ENCODE measurements around the gene TCEA3. TPM values are rescaled to one million over a fixed set of nuclear protein-coding genes. Genes with fewer than 3 reads are reported as not detected.

Gene TCEA3
- polyA plus RNA-seq, 1 donor (not counting 4 experiments of a cell fraction or from before 2014, with no cell fraction given) = 0.38 TPM

DNA sequence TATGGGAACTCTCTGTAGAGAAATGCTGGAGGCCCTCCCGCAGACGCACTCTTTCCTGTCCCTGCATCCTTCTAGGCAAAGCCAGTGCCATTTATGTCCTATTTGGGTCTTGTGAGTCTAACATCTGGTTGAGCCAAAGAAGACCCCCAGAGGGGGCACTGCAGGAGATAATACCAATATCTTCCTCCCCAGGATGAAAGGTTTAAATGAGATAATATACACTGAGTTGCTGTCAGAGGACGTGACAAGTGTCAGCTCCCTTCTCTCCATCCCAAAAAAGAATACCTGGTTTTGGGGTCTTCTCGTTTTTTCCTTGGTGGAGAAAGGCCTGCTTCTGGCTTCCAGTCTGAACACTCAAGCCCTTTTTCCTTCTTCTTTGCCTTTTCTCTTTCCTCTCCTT lies 7.6 kb downstream of the TCEA3 start:
- dilution Hi-C loops (cut with MboI; ENCODE audit: extremely low pct_ligation_motif_present, low sequenced_read_pairs) = no loop called here

GRCh38 chr1:23408797-23409290 lies 15.7 kb downstream of the TCEA3 start:
- Histone ChIP-seq H3K27ac (ENCODE audit: control insufficient read depth, insufficient read depth, low read length) (no peak overlapping the region), H2AFZ (ENCODE audit: control insufficient read depth, low read length) (no peak overlapping the region), H3K4me3 (ENCODE audit: control insufficient read depth in 2 of 3, extremely low read depth in 1 of 3, insufficient read depth in 2 of 3, low read depth in 1 of 3, low read length in 3 of 3) (no peak overlapping the region), H3K9me1 (ENCODE audit: control insufficient read depth, extremely low read depth, insufficient read depth, low read length) (no peaks in the 10 kb centered on the region), H3K4me1 (ENCODE audit: control insufficient read depth, extremely low read depth, insufficient read depth, low read length) (peaks cover 21% of the 10 kb centered on the region), H3K27me3 (ENCODE audit: control insufficient read depth, extremely low read depth, insufficient read depth, low read length) (no peaks in the 10 kb centered on the region), H3K4me2 (ENCODE audit: control insufficient read depth, extremely low read depth, insufficient read depth, low read depth, low read length) (no peak overlapping the region), H3K36me3 (ENCODE audit: control insufficient read depth in 2 of 2, extremely low read depth in 1 of 2, insufficient read depth in 2 of 2, low read length in 2 of 2) (no peaks in the 10 kb centered on the region), H3K9me3 (ENCODE audit: control insufficient read depth, low read depth, low read length) (no peaks in the 10 kb centered on the region), H4K20me1 (ENCODE audit: control insufficient read depth, extremely low read depth, insufficient read depth, low read length) (no peaks in the 10 kb centered on the region), H3K9ac (ENCODE audit: control insufficient read depth, extremely low read depth, insufficient read depth, low read length) (no peak overlapping the region), H3K79me2 (ENCODE audit: control insufficient read depth, insufficient read depth, low read length) (no peaks in the 10 kb centered on the region)
- TF ChIP-seq EZH2 (IDR thresholded peaks at IDR 0.05; ENCODE audit: low read length) = no peak
- TF ChIP-seq CTCF (optimal IDR thresholded peaks at IDR 0.05 in 1 of 3, IDR thresholded peaks at IDR 0.05 in 1 of 3, conservative IDR thresholded peaks at IDR 0.05 in 1 of 3; ENCODE audit: extremely low read depth in 1 of 3, insufficient read depth in 2 of 3, low read length in 3 of 3) = no peak
- no peak for DNase-seq (ENCODE audit: low read depth, low spot score)
- no peak for FAIRE-seq
- dilution Hi-C loops (cut with MboI; ENCODE audit: extremely low pct_ligation_motif_present, low sequenced_read_pairs) = no loop called here

More for the DNA sequence above, 7.6 kb downstream of the TCEA3 start:
- no peak overlapping the region for H3K9ac ChIP-seq (ENCODE audit: control insufficient read depth, extremely low read depth, insufficient read depth, low read length)
- no peaks in the 10 kb centered on the region for H4K20me1 ChIP-seq (ENCODE audit: control insufficient read depth, extremely low read depth, insufficient read depth, low read length)
- no peaks in the 10 kb centered on the region for H3K9me3 ChIP-seq (ENCODE audit: control insufficient read depth, low read depth, low read length)
- no peak overlapping the region for H2AFZ ChIP-seq (ENCODE audit: control insufficient read depth, low read length)
- H3K4me1 ChIP-seq (ENCODE audit: control insufficient read depth, extremely low read depth, insufficient read depth, low read length) = peaks cover 4% of the 10 kb centered on the region
- no peak overlapping the region for H3K27ac ChIP-seq (ENCODE audit: control insufficient read depth, insufficient read depth, low read length)
- TF ChIP-seq EZH2 (IDR thresholded peaks at IDR 0.05; ENCODE audit: low read length) (no peak), CTCF (optimal IDR thresholded peaks at IDR 0.05 in 1 of 3, IDR thresholded peaks at IDR 0.05 in 1 of 3, conservative IDR thresholded peaks at IDR 0.05 in 1 of 3; ENCODE audit: extremely low read depth in 1 of 3, insufficient read depth in 2 of 3, low read length in 3 of 3) (no peak)
- H3K9me1 ChIP-seq (ENCODE audit: control insufficient read depth, extremely low read depth, insufficient read depth, low read length) = peaks cover 3% of the 10 kb centered on the region
- no peak overlapping the region for H3K4me2 ChIP-seq (ENCODE audit: control insufficient read depth, extremely low read depth, insufficient read depth, low read depth, low read length)
- H3K36me3 ChIP-seq (ENCODE audit: control insufficient read depth in 2 of 2, extremely low read depth in 1 of 2, insufficient read depth in 2 of 2, low read length in 2 of 2) = no peaks in the 10 kb centered on the region
- H3K27me3 ChIP-seq (ENCODE audit: control insufficient read depth, extremely low read depth, insufficient read depth, low read length) = peaks cover 3% of the 10 kb centered on the region
- no peaks in the 10 kb centered on the region for H3K79me2 ChIP-seq (ENCODE audit: control insufficient read depth, insufficient read depth, low read length)
- DNase-seq (ENCODE audit: low read depth, low spot score) = no peak
- H3K4me3 ChIP-seq (ENCODE audit: control insufficient read depth in 2 of 3, extremely low read depth in 1 of 3, insufficient read depth in 2 of 3, low read depth in 1 of 3, low read length in 3 of 3) = no peak overlapping the region
- no peak for FAIRE-seq

Measured in keratinocyte (primary cell).